ENCODE data around the gene HDAC4.

The HDAC4 gene

DNA sequence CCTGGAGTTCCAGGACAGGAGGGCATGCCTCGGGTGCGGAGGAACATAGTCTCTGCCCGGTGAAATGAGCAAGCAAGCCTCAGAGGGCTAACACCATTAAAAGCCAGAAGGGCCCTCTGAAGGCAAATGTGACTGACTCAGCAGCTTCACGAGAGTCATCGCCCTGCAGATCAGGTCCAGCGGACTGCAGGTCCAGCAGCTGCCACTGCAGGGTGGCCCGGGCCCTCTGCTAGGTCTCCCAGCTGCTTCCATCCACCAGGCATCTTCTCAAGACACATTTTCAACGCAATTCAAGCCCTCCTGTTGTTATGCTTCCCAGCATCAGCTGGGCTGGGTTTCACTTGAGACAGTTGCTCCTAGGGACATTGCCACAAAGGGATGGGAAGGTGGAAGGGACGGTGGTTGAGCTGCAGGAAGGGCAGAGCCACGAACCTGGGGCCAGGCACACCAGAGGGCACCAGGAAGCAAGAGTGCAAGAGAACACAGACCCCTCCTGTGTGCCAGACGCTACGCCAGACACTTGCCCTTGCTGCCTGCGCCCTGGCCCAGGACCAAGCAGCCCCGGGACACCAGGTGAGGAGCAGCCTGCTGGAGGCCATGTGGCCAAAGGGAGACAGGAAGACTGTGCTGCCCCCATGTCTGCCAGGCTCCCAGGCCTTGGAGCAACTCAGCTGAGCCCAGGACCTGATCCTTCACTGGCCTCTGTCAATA lies 173.0 kb downstream of the HDAC4 start:
- no peak for DNase-seq

DNA sequence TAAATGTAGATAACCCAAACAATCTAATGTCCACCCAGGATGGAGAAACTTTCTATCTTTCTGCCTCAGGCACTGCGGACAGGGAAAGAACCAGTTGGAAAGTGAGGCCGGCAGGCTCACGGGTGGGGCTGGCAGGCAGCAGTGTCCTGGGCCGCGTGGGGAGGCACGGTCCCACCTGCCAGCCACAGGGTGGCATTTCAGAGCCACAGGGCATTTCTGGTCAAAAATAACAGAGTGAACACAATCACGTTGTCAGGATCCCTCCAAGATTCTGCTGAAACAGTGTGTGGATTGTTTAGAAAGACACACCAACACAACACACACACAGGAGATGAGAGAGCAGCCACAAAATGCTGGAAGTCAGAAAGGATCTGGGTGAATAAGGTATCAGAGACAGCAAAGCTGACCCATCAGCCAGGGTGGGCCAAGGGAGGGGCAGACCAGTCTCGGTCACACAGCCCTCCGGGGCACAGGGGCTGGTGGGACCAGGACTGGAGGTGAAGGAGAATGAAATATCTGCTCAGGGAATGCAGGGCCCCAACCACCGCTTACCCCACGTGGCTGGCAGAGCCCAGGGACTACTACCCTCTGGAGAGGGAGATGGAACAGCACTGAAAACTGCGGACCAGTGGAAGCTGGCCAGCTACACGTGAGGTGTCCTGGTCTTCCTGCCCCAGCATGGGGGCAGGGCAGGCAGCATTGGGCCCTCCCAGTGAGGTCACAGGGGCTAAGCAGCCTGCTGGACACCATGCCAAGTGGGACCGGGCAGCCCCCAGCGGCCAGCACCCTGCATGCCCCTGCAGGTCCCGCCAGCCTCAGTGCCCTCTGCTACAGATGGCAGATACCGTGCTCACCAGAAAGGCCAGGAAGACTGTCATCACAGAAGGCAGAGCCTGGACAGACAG lies 173.9 kb downstream of the HDAC4 start:
- no peak for DNase-seq

DNA sequence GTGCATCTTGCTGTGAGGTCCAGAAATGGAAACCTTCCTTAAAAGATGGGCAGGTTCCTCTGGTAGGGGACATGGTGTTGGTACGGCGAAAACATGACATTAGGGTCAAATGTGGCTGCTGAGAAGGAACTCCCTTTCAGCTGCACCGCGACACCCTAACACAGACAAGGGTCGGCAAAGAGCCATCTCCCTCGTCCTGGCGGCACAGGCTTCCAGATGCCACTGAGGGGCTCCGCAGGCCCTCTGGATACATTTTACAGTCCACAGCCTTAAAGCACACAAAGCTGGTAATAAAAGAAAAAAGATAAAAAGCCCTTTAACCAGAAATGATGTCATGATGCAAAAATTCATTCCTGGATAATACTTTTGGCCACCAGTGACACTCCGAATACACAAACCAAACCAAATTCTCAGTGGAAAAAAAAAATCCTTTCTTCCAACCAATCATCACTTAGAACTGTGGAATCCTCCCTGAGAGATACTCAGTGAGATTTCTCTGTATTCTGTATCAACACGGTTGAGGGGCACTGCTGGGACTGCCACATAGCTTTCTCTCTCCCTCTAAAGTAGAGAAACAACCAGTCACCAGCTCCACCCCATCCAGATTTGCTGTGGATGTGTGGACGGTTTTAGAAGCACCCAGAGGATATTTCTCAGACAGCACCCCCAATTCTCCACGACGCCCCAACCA lies 174.8 kb downstream of the HDAC4 start:
- DNase-seq: no peak

DNA sequence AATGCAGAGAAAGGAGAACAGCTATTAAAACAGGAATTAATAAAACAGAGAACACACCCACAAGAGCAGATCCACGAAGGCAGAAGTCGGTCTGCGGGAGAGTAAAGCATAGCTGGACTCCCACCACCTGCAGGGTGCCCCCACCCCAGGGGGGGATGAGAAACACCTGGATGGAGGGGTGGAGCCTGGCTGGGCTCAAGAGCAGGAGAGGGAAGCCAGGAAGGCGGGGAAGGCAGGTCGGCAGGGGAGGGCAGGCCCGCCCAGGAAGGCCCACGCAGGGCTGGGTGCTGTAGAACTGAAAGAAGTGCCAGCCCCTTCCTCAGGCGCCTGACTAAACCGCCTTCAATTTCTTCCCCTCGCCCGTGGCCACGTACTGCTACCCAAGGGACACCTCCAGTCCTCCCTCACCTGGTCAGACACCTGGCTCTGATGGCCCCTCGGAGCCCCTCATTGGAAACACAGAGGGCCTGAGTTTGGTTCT lies 175.4 kb downstream of the HDAC4 start:
- DNase-seq: no peak

DNA sequence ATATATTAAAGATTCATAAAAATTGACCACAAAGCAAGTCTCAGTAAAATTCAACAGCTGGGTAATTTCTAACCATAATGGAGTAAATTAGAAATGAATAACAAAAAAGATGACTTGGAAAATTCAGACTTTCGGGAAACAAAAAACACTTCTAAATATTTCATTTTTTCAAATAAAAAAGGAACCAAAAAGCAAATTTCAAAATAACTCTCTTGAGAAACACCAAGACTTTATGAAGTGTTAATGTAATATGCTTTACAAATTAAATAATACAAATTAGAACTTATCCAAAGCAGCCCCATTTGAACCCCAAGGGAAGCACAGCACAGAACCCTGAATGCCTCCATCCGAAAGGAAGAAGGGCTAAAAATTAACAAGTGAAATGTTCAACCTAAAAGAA lies 175.9 kb downstream of the HDAC4 start:
- DNase-seq: no peak

DNA sequence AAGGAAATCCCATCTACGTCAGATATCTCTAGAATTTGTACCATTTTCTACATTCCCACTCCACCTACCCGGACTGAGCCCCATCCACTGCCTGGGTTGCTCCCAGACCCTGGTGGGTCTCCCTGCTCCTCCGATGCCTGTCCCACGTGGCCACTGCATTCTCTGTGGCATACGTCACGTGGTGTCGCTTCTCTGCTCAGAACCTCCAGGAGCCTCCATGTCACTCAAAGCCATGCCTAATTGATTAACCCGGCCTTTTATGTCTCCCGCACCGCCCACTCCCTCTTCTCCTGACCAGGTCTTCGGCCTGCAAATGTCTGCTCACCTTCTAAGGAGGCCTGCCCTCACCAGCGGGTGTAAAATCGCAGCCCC lies 176.6 kb downstream of the HDAC4 start:
- DNase-seq: no peak

DNA sequence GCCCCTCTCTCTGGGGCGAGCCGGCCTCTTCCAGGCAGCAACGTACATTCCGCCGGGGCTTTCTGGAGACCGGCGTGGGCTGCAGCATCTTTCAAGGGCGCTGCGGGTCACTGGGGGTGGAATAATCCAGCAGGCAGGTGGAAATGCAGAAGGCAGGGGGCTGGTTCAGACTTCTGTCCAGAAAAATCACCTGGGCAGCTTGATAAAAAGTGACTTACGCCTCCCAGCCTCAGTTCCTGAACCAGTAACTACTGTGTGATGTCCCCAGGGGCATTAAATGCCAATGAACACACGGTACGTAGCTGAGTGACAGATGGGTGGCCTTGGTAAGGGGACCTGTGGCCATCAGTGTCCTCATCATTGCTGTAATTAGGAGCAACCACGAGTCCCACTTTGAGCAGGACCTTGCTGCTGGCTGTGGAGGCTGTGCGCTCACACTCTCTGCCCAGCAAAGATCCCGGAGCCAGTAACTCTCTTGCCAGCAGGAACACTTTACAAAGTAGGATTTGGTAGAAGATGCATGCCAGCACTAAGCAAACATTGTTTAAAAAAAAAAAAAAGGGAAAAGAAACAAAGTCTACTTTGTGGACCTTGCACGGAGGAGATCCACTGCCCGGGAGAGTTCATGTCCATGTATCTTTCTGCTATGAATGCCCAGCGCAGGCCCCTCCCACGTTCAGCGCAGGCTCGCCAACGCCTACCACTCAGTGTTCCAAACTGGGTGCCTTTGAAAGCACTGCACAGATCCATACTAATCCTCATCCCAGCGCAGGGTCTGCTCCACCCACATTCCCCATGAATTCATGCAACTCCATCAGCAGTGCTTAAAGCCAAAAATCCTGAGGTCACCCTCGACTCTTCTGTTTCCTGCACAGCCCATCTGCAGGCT lies 177.3 kb downstream of the HDAC4 start:
- no peak for DNase-seq

DNA sequence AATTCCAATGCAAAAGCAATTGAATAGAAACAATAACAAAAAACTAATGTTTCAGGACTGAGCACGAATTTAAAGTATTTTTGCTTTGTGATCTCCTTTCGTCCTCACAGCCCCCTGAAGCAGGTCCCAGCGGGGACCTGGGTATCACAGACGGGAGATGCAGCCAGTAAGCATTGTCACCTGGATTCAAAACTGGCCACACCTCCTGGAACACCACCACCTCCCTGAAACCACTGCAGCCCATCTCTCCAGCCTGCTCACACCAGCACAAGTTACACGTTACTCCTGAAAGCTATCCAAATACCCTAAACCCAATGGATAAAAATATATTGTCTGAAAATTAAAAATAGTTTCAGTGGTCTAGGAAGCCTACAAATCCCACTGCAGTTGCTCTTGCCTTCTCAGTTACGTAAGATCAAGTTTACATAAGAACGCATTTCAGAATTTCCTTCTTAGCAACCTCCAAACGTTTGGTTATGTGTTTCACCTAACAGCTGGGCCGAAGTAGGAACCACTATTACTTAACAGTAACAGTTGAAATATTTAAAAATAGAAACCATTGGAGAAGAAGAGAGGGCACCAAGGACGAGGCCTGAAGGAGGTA lies 178.0 kb downstream of the HDAC4 start:
- DNase-seq: no peak

DNA sequence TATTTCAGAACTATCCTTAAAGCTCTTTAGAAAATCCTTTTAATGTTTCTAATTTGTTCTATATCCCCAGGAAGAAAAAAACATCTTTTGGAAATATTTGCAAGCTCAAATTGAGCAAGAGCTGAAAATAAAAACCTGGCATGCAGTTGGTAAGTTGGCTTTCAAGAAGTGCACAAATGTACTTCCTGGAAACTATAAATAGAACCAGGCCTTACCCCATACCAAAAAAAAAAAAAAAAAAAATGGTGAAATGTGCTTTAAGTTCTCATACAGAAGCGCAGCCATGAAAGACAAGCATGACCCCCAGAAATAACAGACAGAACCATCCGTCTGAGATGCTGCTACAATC lies 178.5 kb downstream of the HDAC4 start:
- DNase-seq: no peak

DNA sequence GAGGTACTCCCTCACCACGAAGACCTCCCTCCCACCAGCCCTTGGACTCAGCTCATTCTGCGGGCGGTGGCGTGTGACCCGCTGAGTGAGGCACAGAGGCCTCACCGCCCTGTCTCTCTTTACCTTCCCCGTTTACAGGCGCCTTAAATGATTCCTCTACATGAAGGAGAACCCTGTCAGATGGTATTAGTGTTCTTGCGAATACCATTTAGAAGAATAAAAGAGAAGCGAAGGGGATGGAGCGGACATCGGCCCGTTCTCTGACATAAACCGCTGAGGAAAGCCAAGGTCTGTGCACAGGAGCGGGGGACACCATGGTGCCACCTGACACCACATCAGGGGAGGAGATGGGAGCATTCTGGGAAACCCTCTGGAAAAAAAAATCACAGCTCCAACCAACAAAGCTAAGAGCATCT lies 179.8 kb downstream of the HDAC4 start:
- no peak for DNase-seq

DNA sequence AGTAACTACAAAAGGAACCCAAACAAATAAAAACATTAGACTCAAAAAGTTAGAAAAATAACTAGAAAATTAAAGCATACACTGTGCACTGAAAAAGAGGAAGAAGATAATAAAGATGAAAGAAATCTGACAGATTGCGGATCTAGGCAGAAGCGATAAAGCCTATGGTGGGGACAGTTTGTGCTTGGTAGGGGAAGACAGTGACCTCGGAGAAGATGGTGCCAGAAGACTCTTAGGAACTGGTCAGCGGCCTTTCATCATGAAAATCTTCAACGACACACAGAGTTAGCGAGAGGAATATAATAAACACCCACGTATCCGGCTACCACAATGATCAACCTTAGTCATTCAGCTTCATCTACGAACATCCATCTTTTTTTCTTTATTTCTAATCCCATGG lies 180.5 kb downstream of the HDAC4 start:
- DNase-seq: no peak

DNA sequence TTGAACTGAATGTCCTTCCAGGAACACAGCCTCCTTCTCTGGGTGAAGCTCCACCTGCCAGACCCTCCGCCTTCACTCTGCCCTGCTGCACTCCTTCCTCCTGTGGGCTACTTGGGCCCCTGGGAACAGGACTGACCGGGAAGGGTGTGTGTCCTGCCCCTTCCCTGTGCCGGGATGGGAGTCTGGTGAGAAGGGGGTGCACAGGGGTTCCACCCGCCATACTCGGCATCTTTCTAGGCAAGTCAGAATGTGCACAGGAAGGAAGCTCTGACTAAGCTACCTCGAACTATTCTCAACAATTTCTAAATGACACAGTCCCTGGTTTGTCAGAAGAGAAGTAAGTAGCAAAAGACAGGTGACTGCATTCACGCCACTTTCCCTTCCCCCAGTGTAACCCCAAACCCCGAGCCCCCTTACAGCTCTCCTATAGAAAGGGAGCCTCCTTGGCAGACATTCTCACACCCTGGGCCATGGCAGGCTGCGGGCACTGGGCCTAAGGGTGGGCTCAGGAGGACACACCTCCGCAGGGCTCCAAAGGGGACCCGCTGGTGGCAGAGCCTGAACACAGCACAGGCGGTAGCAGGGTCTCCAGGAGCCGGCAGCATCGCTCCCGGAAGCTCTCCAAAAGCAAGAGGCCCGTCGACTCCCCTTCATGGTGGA lies 184.1 kb downstream of the HDAC4 start:
- DNase-seq: peak; percentile 14 to 20

DNA sequence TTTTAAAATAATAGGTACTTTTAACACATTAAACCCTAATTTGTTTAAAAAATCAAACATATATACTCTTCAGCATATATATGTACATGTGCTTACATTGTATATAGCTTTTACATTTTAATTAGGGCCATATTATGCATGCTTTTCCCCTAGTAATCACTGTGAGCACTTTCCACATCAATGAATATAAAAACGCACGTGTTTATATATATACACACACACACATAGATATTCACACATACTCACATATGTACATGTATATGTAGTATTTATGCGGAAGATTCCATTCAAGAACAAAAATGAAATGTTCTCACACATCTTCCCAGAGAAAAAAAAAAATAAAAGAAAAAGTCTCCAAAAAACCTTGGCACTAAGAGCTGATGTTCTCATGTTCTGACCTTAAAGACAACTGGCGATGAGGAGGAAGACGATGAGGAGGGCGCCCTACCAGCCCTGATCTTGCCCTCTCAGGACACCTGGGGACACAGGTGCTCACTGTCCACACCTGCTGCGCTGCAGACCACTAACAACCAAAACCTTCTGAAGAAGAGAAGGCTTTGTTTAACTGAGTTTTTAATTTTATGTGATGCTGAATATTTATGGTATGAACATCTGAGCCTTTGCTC lies 184.7 kb downstream of the HDAC4 start:
- DNase-seq: no peak

DNA sequence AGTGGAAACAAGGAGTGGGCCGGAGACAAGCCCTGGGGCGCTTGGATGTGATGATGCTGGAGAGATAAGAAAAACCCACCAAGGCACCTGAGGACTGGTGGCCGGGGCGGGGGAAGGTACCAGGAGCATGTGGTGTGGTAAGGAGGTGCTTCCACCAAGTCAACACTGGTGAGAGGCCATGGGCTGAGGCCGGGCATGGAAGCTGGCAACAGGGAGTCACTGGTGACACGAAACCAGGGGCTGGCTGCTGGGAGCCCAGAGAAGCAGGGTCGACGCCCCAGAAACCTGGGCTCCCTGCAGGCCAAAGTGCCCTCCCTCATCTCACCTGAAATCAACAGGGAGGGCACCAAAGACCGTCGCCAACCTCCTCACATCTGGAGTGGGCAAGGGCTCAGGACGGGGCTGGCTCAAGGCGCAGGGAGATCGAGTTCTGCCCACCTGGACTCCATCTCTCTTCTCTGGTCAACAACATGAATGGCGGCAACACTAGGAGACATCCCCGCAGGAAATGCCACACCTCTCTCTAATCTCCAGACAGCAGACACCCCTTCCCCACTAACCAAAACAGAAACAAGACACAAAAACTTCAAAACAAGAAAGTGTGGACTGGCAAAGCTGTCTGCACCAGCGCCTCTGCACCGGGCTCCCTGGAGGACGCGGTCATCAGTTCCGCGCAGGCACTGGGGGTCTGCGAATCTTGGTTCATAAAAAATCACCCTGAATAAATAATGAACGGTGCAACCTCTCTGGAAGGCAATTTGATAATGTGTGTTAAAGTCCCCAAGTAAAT lies 185.5 kb downstream of the HDAC4 start:
- DNase-seq: no peak

DNA sequence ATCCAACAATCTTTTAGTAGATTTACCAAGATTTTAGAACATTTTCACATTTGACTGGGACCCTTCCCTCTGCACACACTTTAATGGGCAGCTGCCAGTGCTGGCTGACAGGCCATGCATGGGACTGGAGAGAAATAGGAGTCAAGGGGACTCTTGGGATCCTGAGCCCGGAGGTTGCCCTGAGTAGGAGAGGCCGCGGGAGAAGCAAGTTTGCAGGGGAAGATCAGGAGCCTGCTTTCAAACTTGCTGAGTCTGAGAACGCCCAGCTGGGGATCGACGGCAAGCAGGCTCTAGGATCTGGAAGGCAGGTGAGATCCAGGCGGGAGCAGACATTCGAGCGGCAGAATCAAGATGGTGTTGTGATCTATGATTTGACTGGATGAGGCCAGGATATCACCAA lies 186.1 kb downstream of the HDAC4 start:
- DNase-seq: no peak

DNA sequence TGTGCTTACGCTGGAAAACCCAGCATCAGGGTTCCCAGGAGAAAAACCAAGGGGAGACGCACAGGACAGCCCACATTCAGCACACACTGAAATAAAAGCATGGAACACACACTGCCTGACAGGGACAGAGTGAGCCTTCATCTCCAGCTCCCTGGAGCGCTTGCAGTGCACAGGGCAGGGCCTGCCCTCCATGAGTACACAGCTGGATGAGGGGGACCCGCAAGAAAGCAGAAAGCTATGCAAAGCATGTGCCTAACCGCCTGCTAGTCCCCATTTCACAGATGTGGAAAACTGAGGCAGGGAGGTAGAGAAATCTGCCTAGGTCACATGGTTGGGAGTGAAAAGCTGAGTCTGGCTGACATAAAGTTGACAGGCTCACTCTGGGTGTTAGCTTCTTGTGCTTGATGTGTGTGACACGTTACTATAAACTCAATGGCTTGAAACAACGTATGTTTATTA lies 187.1 kb downstream of the HDAC4 start:
- no peak for DNase-seq

DNA sequence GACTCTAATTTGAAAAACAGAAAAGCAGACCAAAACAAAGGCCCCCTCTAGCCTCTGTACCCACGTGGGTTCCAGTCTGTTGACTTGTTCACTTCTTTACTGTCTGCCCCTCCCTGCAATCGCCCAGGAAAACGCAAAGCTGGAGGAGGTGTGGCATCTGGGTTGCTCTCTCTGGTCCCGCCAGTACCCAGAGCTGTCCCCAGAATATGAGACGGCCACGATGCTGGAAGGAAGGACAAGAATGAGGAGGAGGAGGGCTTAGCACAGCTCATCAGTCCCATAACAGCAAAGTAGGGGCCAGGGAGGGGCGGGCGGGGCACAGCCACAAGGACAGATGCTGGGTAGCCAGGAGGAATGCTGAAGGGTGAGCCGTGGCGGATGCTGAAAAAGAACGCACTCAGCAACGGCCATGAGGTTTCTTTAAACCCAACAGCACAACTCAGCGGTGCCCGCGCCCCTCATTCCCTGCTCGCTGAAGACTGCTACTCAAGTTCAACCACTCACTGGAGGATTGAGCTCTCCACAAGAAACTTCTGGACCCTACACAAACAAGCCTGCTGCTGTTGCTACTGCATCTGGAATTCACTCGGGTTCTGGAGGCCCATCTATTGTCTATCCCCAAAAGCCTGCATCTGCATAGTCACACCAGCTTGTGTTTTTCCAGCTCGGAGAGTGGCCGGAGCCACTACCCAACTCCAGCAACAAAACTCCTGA lies 187.7 kb downstream of the HDAC4 start:
- DNase-seq: no peak

DNA sequence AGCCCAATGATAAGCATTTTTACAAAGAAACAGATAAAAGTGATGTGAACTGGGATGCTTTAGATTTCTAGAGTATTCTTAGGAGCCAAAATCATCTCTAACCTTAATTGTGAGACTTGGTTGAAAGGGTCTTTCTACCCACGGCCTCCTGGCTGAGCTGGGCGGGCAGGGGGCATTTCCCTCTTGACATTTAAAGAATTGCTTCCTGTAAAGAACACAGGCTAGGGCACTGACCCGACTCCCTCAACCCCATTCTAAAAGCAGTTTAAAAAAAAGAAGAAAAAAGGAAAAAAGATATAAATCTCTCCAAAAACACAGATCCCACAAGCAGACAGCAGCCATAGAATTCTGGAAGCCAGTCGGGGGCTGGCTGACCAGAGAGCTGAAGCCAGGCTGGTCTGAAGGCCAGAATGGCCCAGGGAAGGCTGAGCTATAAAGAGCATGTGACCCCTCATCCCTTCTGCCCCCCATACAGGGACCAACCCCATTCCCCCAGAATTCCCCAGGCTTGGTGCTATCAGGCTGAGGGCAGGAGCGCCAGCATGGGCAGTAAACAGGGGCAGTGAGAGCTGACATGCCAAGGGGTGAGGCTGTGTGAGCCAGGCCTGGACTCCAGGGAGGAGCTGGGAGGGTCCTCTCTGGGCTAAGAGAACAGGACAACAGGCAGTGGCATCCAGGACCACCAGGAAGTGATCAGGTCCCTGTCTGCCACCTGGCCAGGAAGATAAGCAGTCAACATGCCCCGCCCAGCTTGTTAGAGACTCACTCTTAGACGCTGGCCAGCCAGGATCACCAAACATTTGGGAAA lies 188.5 kb downstream of the HDAC4 start:
- DNase-seq: no peak
